OCI-LY3 (cell line): ENCODE measurements around the gene APOC1.

Source experiments
- H2AFZ ChIP-seq: fragments of 200-600, 300-600 bp; shearing (Covaris generic); 2 replicates; pipeline ENCODE4 v1.6.0; 2014; ENCODE audit warnings: antibody characterized with exemption, low read depth, low read length
- H3K27ac ChIP-seq: fragments of 200-600, 300-600 bp; sonication (generic); 2 replicates; pipeline ENCODE4 v1.5.1; 2014; ENCODE audit warnings: mild to moderate bottlenecking, low read length, moderate library complexity, mixed read lengths
- H3K27me3 ChIP-seq: fragments of 200-600, 300-600 bp; sonication (generic); 2 replicates; pipeline ENCODE4 v1.6.1; 2014; ENCODE audit warnings: low read depth, low read length, mixed read lengths
- H3K36me3 ChIP-seq: fragments of 200-600, 300-600 bp; sonication (generic); replicated peaks from 2 replicates; pipeline ENCODE3; 2014; ENCODE audit warnings: low read depth, low read length, mixed read lengths
- H3K4me1 ChIP-seq: fragments of 300-600, 200-600 bp; sonication (generic); 2 replicates; pipeline ENCODE4 v1.6.1; 2014; ENCODE audit warnings: low read length, mixed read lengths
- H3K4me2 ChIP-seq: fragments of 200-600, 300-600 bp; sonication (generic); 2 replicates; pipeline ENCODE4 v1.6.1; 2014; ENCODE audit warnings: low read length, mixed read lengths
- H3K4me3 ChIP-seq: fragments of 300-600, 200-600 bp; sonication (generic); 2 replicates; pipeline ENCODE4 v1.5.1; 2014; ENCODE audit warnings: antibody characterized with exemption, mild to moderate bottlenecking, low read length, moderate library complexity
- H3K79me2 ChIP-seq: fragments of 300-600, 200-600 bp; shearing (Covaris generic); 2 replicates; pipeline ENCODE4 v1.6.1; 2014; ENCODE audit warnings: mild to moderate bottlenecking, low read length, mixed read lengths
- H3K9ac ChIP-seq: fragments of 300-600, 200-600 bp; shearing (Covaris generic); 2 replicates; pipeline ENCODE4 v1.6.0; 2014; ENCODE audit warnings: mild to moderate bottlenecking, low read length, moderate library complexity
- H3K9me3 ChIP-seq: fragments of 200-600, 300-600 bp; shearing (Covaris generic); 2 replicates; pipeline ENCODE4 v1.6.1; 2014; ENCODE audit warnings: low read length, mixed read lengths; ENCODE audit not compliant: insufficient read depth
- H4K20me1 ChIP-seq: fragments of 200-600, 300-600 bp; sonication (generic); 2 replicates; pipeline ENCODE4 v1.6.1; 2016; ENCODE audit warnings: low read length, mixed read lengths; ENCODE audit not compliant: insufficient read depth
- CTCF ChIP-seq: fragments of 200-600, 300-600 bp; sonication (generic); IDR thresholded peaks from 2 replicates; pipeline ENCODE4 v1.5.1; 2014; ENCODE audit warnings: antibody characterized with exemption, low read length, low read depth
- EZH2phosphoT487 ChIP-seq: fragments of 200-600 bp; shearing (Covaris generic); IDR thresholded peaks from 2 replicates; pipeline ENCODE4 v1.6.1; 2018; ENCODE audit warnings: antibody characterized with exemption, mixed run types, low read depth

The APOC1 gene

GRCh38 chr19:44931541-44931940, 17.1 kb downstream of the APOC1 start:
- Histone ChIP-seq H3K4me3 (no peak overlapping the region), H3K4me2 (no peak overlapping the region), H3K9me3 (no peaks in the 10 kb centered on the region), H3K9ac (no peak overlapping the region), H2AFZ (no peak overlapping the region), H3K4me1 (no peaks in the 10 kb centered on the region), H3K36me3 (no peaks in the 10 kb centered on the region), H3K79me2 (no peaks in the 10 kb centered on the region), H3K27me3 (0 out of 2 replicates have a peak, but pooled peaks cover 4% of the 10 kb centered on the region), H4K20me1 (no peaks in the 10 kb centered on the region), H3K27ac (no peak overlapping the region)
- TF ChIP-seq CTCF (no peak), EZH2phosphoT487 (no peak)

- Histone ChIP-seq H3K9me3 (no peaks in the 10 kb centered on the region), H3K4me2 (no peak overlapping the region), H3K27ac (no peak overlapping the region), H3K4me3 (no peak overlapping the region), H2AFZ (no peak overlapping the region), H3K27me3 (0 out of 2 replicates have a peak, but pooled peaks cover 3% of the 10 kb centered on the region), H4K20me1 (no peaks in the 10 kb centered on the region), H3K9ac (no peak overlapping the region), H3K4me1 (peaks cover 5% of the 10 kb centered on the region; the same call in 1 of the 2 replicates), H3K36me3 (no peaks in the 10 kb centered on the region), H3K79me2 (no peaks in the 10 kb centered on the region)
- TF ChIP-seq CTCF (no peak), EZH2phosphoT487 (no peak)
Observed at GRCh38 chr19:44939668-44940067, 25.3 kb downstream of the APOC1 start.

- Histone ChIP-seq H3K79me2 (no peaks in the 10 kb centered on the region), H3K9me3 (no peaks in the 10 kb centered on the region), H4K20me1 (no peaks in the 10 kb centered on the region), H3K27me3 (no peaks in the 10 kb centered on the region), H3K36me3 (no peaks in the 10 kb centered on the region), H3K4me2 (no peak within 1 kb of the TSS), H2AFZ (no peak within 1 kb of the TSS), H3K27ac (no peak within 1 kb of the TSS), H3K9ac (no peak within 1 kb of the TSS), H3K4me3 (no peak within 1 kb of the TSS), H3K4me1 (peaks cover 5% of the 10 kb centered on the region; the same call in 1 of the 2 replicates)
- TF ChIP-seq EZH2phosphoT487 (no peak), CTCF (no peak)
Observed at GRCh38 chr19:44942067-44942571, 27.7 kb downstream of the APOC1 start, which contains the start of gene APOC4. Gene APOC4 (plus strand): TSS chr19:44942237. CDS start chr19:44942278, 41 bp downstream.

GRCh38 chr19:44943801-44944249, 29.4 kb downstream of the APOC1 start:
- Histone ChIP-seq H3K27me3 (no peaks in the 10 kb centered on the region), H3K4me2 (peak overlapping the region; percentile 15), H2AFZ (peak overlapping the region; percentile 69), H3K79me2 (no peaks in the 10 kb centered on the region), H3K4me3 (no peak overlapping the region), H3K27ac (no peak overlapping the region), H4K20me1 (no peaks in the 10 kb centered on the region), H3K9me3 (no peaks in the 10 kb centered on the region), H3K4me1 (peaks cover 5% of the 10 kb centered on the region; the same call in 1 of the 2 replicates), H3K9ac (no peak overlapping the region), H3K36me3 (no peaks in the 10 kb centered on the region)
- TF ChIP-seq EZH2phosphoT487 (no peak), CTCF (no peak)
